ENCODE results near the gene AGBL4. TPM values are rescaled to one million over a fixed set of nuclear protein-coding genes. Genes with fewer than 3 reads are reported as not detected.

Gene AGBL4
- total and polyA plus RNA-seq, 2 of the 4 experiments (the other 2 are of a cell fraction), result not detected

GRCh38 chr1:48790397-48790796, 1233.4 kb downstream of the AGBL4 start:
- Histone ChIP-seq H4K91ac (ENCODE audit: insufficient read depth, low read depth, low read length) (no peak overlapping the region), H3K9ac (ENCODE audit: low read depth, low read length) (no peak overlapping the region), H2BK20ac (ENCODE audit: low read depth, low read length) (no peak overlapping the region), H2AK5ac (ENCODE audit: low read depth, low read length) (no peak overlapping the region), H3K4me3 (ENCODE audit: insufficient read depth, low read depth, low read length) (no peak overlapping the region), H3K14ac (replicated peaks; ENCODE audit: low read depth, low read length) (no peak overlapping the region), H4K5ac (ENCODE audit: low read depth, low read length) (no peak overlapping the region), H2BK120ac (ENCODE audit: low read depth, low read length) (no peak overlapping the region), H3K9me3 (ENCODE audit: control insufficient read depth, insufficient read depth, low read length) (no peaks in the 10 kb centered on the region), H4K20me1 (ENCODE audit: insufficient read depth, low read length) (no peaks in the 10 kb centered on the region), H3K23ac (ENCODE audit: low read depth, low read length) (no peak overlapping the region), H2AFZ (replicated peaks; ENCODE audit: low read length, poor library complexity) (no peak overlapping the region), H3K18ac (ENCODE audit: low read depth, low read length) (no peak overlapping the region), H2BK15ac (ENCODE audit: low read depth, low read length) (no peak overlapping the region), H3K79me1 (ENCODE audit: low read depth in 1 of 2, low read length in 2 of 2) (no peaks in the 10 kb centered on the region), H3K9me1 (ENCODE audit: insufficient read depth, low read length) (no peaks in the 10 kb centered on the region), H3K4ac (ENCODE audit: low read depth, low read length) (no peak overlapping the region), H3K27me3 (ENCODE audit: control insufficient read depth, insufficient read depth, low read length) (no peaks in the 10 kb centered on the region), H3K4me1 (ENCODE audit: control insufficient read depth, insufficient read depth, low read length) (no peaks in the 10 kb centered on the region), H3K27ac (ENCODE audit: insufficient read depth, low read length) (no peak overlapping the region), H2AK9ac (replicated peaks; ENCODE audit: low read depth, low read length, poor library complexity) (no peak overlapping the region), H2BK5ac (ENCODE audit: low read depth, low read length, poor library complexity, severe bottlenecking) (no peak overlapping the region), H4K8ac (ENCODE audit: low read depth in 2 of 2, low read length in 2 of 2) (no peak overlapping the region), H3K36me3 (ENCODE audit: control insufficient read depth, insufficient read depth, low read length) (no peaks in the 10 kb centered on the region), H3K56ac (ENCODE audit: extremely low read depth, insufficient read depth, low read length) (no peak overlapping the region), H3K4me2 (ENCODE audit: low read depth, low read length) (no peak overlapping the region)
- intact Hi-C loops (cut with micrococcal nuclease), result no loop called here
- TF ChIP-seq RAD21 (IDR thresholded peaks at IDR 0.05; ENCODE audit: low read length) (no peak), MAFK (IDR thresholded peaks at IDR 0.05; ENCODE audit: low read depth, low read length) (no peak), ELK1 (IDR thresholded peaks at IDR 0.05; ENCODE audit: borderline replicate concordance, low read depth, low read length) (no peak), CHD1 (IDR thresholded peaks at IDR 0.05; ENCODE audit: low read depth, low read length) (no peak), POLR2A (IDR thresholded peaks at IDR 0.05; ENCODE audit: low read depth, low read length) (no peak)
- in situ Hi-C loops (cut with MboI; ENCODE audit: low sequenced_read_pairs), result no loop called here
- DNase-seq (no peak), ATAC-seq (ENCODE audit: low read depth) (no peak)
- no TSS peak for BruUV-seq (replicated peaks)
- dilution Hi-C loops (cut with HindIII; ENCODE audit: low sequenced_read_pairs, unreplicated experiment), result no loop called here
- ChIA-PET POLR2A (ENCODE audit: unreplicated experiment) (no interaction called here), CTCF (no interaction called here)
